T-cell (primary cell): ENCODE results near the gene P2RX1. TPM values are rescaled to one million over a fixed set of nuclear protein-coding genes. Genes with fewer than 3 reads are reported as not detected.

ENCODE experiments used
- ATAC-seq, 4 experiments: fragments of 200-7000 bp in 3 of 4; fragments of 150-1000 bp in 1 of 4; cut with Tn5 transposase; replicated peaks in 1 of 4; 1 replicate in 3 of 4; 2 replicates in 1 of 4; pipeline ENCODE4 v1.10.0; 2021; ENCODE audit warnings: moderate library complexity in 3 of 4, mild to moderate bottlenecking in 2 of 4, moderate number of reproducible peaks in 1 of 4
- CTCF ChIA-PET, 2 donors: fragments of 300-600 bp; sonication (Branson Sonifier 250); formaldehyde crosslinking; loops; one replicate each; lab custom pipeline; 2022; ENCODE audit warnings: antibody characterized with exemption in 2 of 2; lab: Charles Lee
- POLR2A ChIA-PET, 2 donors: fragments of 300-600 bp; sonication (Branson Sonifier 250); formaldehyde crosslinking; loops; one replicate each; lab custom pipeline; 2022; ENCODE audit warnings: antibody characterized with exemption in 2 of 2; lab: Charles Lee
- DNase-seq, 35 experiments: peaks; one replicate each; pipeline versions ENCODE4 v3.0.0 to v3.0.0-alpha.2; 2013 to 2023
- H3K27ac ChIP-seq: one replicate; pipeline ENCODE4 v1.5.1; 2013; ENCODE audit warnings: low read length
- H3K27me3 ChIP-seq, 2 experiments: replicated peaks in 1 of 2; 1 replicate in 1 of 2; 2 replicates in 1 of 2; pipeline versions ENCODE4 v1.6.1 to v1.7.0; 2013; ENCODE audit warnings: low read length in 1 of 2, mixed read lengths in 1 of 2; ENCODE audit not compliant: control insufficient read depth in 2 of 2, insufficient read depth in 2 of 2; ENCODE audit errors: extremely low read depth in 1 of 2
- H3K36me3 ChIP-seq, 2 donors: 1 replicate in 1 of 2; 2 replicates in 1 of 2; pipeline versions ENCODE4 v1.6.1 to v1.7.0; 2013; ENCODE audit warnings: low read length in 1 of 2; ENCODE audit not compliant: control insufficient read depth in 2 of 2, insufficient read depth in 1 of 2; ENCODE audit errors: extremely low read depth in 1 of 2
- H3K4me1 ChIP-seq, 2 experiments: 1 replicate in 1 of 2; 2 replicates in 1 of 2; pipeline versions ENCODE4 v1.6.1 to v1.7.0; 2013; ENCODE audit warnings: low read length in 2 of 2, mixed read lengths in 1 of 2; ENCODE audit not compliant: insufficient read depth in 2 of 2, control insufficient read depth in 1 of 2; ENCODE audit errors: extremely low read depth in 1 of 2
- H3K4me3 ChIP-seq, 2 donors: 1 replicate in 1 of 2; 2 replicates in 1 of 2; pipeline versions ENCODE4 v1.5.1 to v1.7.0; 2013; ENCODE audit warnings: mild to moderate bottlenecking in 2 of 2, low read length in 1 of 2, moderate library complexity in 1 of 2; ENCODE audit not compliant: control insufficient read depth in 1 of 2; ENCODE audit errors: extremely low read depth in 1 of 2
- H3K9me3 ChIP-seq: 2 replicates; pipeline ENCODE4 v1.7.0; 2013
- H3K27ac Mint-ChIP-seq, 2 donors: one replicate each; pipeline ENCODE4 v1.8.0; 2020 to 2021; ENCODE audit warnings: mild to moderate bottlenecking in 2 of 2, mixed read lengths in 2 of 2
- H3K27me3 Mint-ChIP-seq, 2 donors: one replicate each; pipeline ENCODE4 v1.8.0; 2021 to 2022; ENCODE audit warnings: mixed read lengths in 2 of 2
- H3K36me3 Mint-ChIP-seq: one replicate; pipeline ENCODE4 v1.8.0; 2021; ENCODE audit warnings: mixed read lengths
- H3K4me1 Mint-ChIP-seq, 3 donors: one replicate each; pipeline ENCODE4 v1.8.0; 2020 to 2022; ENCODE audit warnings: mixed read lengths in 3 of 3, mild to moderate bottlenecking in 1 of 3
- H3K4me3 Mint-ChIP-seq, 3 donors: one replicate each; pipeline ENCODE4 v1.8.0; 2020 to 2022; ENCODE audit warnings: mild to moderate bottlenecking in 3 of 3, mixed read lengths in 3 of 3, moderate library complexity in 3 of 3
- H3K9me3 Mint-ChIP-seq, 3 donors: one replicate each; pipeline ENCODE4 v1.8.0; 2020 to 2022; ENCODE audit warnings: mixed read lengths in 3 of 3
- WGBS: methylation state at CpG from one replicate; pipeline ENCODE4 v1.1.5; 2013; ENCODE audit warnings: missing lambda C conversion rate; ENCODE audit not compliant: insufficient coverage; 5-methylcytosine and 5-hydroxymethylcytosine counted together
- total RNA-seq, 35 experiments: library from RNA in 6 of 35; stranded (reverse) in 6 of 35; fragments of 120-200 nt in 1 of 35; gene quantifications; one replicate each; pipeline versions ENCODE4 v1.2.1 to v1.2.4 and lab custom pipeline; 2013 to 2026

P2RX1 gene
- total RNA-seq, 5 donors from 2014 or later (not counting 1 experiment from before 2014, with no cell fraction given) = 0.95 to 3.3 (median 1.2) TPM

DNA sequence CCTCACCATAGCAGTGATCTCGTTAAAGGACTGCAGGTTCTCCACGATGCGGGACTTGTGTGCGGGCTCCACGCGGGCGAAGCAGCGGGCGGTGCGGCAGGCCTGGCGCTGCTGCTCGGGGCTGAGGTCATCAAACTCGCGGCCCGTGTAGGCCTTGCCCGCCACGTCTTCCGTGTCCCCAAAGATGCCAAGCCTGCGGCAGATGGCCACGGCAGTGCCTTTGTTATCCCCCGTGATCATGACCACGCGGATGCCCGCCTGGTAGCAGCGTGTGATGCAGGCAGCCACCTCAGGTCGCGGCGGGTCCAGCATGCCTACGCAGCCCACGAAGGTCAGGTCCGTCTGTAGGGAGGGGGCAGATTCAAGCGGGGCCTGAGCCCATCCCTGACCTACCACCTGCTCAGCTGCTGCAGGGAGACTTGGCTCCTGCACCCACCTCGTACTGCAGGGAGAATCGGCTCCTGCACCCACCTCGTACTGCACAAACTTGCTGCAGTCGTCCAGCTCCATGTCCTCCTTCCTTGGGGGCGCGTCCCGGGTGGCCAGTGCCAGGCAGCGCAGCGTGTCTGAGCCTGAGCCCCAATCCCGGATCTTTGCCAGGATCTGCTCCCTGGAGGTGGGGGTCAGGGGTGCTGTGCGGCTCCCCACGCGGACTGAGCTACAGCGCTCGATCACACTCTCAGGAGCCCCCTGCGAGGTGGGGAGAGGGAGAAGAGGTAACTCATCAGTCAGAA, 24.9 kb upstream of the P2RX1 start:
- ATAC-seq = no peak
- H3K27me3 ChIP-seq = no peaks in the 10 kb centered on the region
- Mint-ChIP-seq H3K36me3 (peaks cover 60% of the 10 kb centered on the region), H3K27ac (no peak overlapping the region), H3K4me3 (no peak overlapping the region), H3K27me3 (no peaks in the 10 kb centered on the region), H3K9me3 (no peaks in the 10 kb centered on the region), H3K4me1 (peaks cover 0 to 11% (median 2%) of the 10 kb centered on the region in 3 donors)
- CTCF ChIA-PET = no interaction called here
- peaks cover 58 to 82% of the 10 kb centered on the region in 2 donors for H3K36me3 ChIP-seq
- POLR2A ChIA-PET = no interaction called here
- WGBS = 96% methylated on average over 27 of the region's 48 CpGs
- no peaks in the 10 kb centered on the region for H3K9me3 ChIP-seq
- DNase-seq = no peak
- H3K27ac ChIP-seq = no peak overlapping the region
- peaks cover 0 to 4% of the 10 kb centered on the region in 2 experiments for H3K4me1 ChIP-seq
- H3K4me3 ChIP-seq = no peak overlapping the region

DNA sequence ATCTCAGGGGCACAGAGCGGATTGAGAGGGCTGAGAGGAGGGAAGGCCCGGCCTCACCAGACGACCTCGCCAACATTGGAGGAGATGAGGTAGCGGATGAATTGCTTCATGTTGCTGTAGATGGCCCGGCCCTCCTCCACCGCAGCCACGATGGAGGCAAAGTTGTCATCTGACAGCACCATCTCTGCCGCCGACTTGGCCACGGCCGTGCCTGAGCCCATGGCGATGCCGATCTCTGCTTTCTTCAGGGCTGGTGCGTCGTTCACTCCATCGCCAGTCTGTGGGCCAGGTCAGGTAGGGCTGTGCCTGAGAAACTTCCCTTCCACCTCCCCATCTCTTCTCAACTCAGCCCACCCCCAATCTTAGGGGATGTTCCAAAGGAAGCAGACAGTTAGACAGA, 21.1 kb upstream of the P2RX1 start:
- no peak overlapping the region for H3K27ac Mint-ChIP-seq
- H3K9me3 ChIP-seq = no peaks in the 10 kb centered on the region
- no peaks in the 10 kb centered on the region for H3K9me3 Mint-ChIP-seq
- no peak overlapping the region for H3K27ac ChIP-seq
- POLR2A ChIA-PET = no interaction called here
- H3K4me1 Mint-ChIP-seq = peaks cover 0 to 5% (median 2%) of the 10 kb centered on the region in 3 donors
- H3K36me3 Mint-ChIP-seq = peaks cover 53% of the 10 kb centered on the region
- H3K36me3 ChIP-seq = peaks cover 47 to 76% of the 10 kb centered on the region in 2 donors
- CTCF ChIA-PET = no interaction called here
- DNase-seq (no peak), ATAC-seq (no peak)
- no peaks in the 10 kb centered on the region for H3K27me3 ChIP-seq
- H3K4me3 ChIP-seq = no peak overlapping the region
- H3K4me1 ChIP-seq = no peaks in the 10 kb centered on the region
- 100% methylated on average over 6 of the region's 17 CpGs for whole genome bisulfite sequencing
- H3K4me3 Mint-ChIP-seq = no peak overlapping the region
- no peaks in the 10 kb centered on the region for H3K27me3 Mint-ChIP-seq

DNA sequence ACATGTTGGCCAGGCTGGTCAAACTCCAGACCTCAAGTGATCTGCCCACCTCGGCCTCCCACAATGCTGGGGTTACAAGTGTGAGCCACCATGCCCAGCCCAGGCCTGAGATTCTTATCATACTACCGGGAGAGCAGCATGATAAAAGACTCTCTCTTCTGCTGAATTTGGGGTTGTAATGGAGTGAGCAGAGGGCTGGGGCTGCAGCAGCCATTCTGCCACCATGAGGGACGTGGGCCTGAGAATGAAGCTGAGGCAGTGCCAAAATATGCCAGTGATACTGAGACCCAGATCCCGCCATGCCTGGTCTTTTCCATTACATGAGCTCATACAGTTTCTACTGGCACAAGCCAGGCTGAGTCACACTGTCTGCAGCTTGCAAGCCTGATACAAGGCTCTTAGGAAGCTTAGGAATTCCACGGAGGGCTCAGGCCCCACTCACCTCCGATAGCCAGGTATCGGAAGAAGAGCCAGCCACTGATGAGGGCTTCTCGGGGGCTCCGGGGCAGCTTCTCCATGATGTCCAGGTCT, 19.6 kb upstream of the P2RX1 start:
- no peaks in the 10 kb centered on the region for H3K9me3 ChIP-seq
- no peaks in the 10 kb centered on the region for H3K4me1 ChIP-seq
- peaks cover 0 to 5% (median 2%) of the 10 kb centered on the region in 3 donors for H3K4me1 Mint-ChIP-seq
- no peaks in the 10 kb centered on the region for H3K9me3 Mint-ChIP-seq
- no peak for ATAC-seq
- no peak overlapping the region for H3K27ac ChIP-seq
- no peaks in the 10 kb centered on the region for H3K27me3 ChIP-seq
- no peaks in the 10 kb centered on the region for H3K27me3 Mint-ChIP-seq
- no peak for DNase-seq
- peaks cover 32 to 68% of the 10 kb centered on the region in 2 donors for H3K36me3 ChIP-seq
- ChIA-PET POLR2A (interaction anchor here in 1 of 2 donors (0.7 kb wide), 1 partner anchor 47 kb away, joined by 4 read pairs; no protein-coding TSS in a partner anchor), CTCF (no interaction called here)
- H3K4me3 ChIP-seq = no peak overlapping the region
- WGBS = 95% methylated on average over 8 of the region's 9 CpGs
- H3K27ac Mint-ChIP-seq = no peak overlapping the region
- H3K36me3 Mint-ChIP-seq = peaks cover 53% of the 10 kb centered on the region
- no peak overlapping the region for H3K4me3 Mint-ChIP-seq

DNA sequence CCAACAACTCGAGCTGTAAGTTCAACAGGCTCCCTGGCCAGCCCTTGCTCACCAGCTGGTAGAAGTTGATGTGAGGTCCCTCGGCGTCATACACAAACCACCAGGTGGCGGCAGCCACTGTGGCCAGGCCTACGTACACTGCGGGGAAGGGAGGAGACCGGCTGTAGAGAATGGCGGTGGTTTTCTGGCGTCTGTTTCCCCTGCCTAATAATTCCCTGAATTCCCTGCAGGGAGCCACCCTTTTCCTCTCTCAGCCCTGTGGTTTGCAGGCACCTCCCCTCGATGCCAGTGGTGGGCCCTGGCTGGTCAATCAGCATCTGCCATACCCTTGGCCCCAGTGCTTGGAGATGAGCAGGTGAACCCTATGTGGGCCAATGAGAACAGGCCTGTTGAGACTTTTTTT, 18.9 kb upstream of the P2RX1 start:
- H3K4me3 Mint-ChIP-seq = no peak overlapping the region
- peaks cover 0 to 5% (median 2%) of the 10 kb centered on the region in 3 donors for H3K4me1 Mint-ChIP-seq
- no peaks in the 10 kb centered on the region for H3K4me1 ChIP-seq
- peaks cover 28 to 70% of the 10 kb centered on the region in 2 donors for H3K36me3 ChIP-seq
- no peaks in the 10 kb centered on the region for H3K9me3 ChIP-seq
- POLR2A ChIA-PET = interaction anchor here in 1 of 2 donors (0.7 kb wide), 1 partner anchor 47 kb away, joined by 4 read pairs; no protein-coding TSS in a partner anchor
- peaks cover 52% of the 10 kb centered on the region for H3K36me3 Mint-ChIP-seq
- H3K27me3 ChIP-seq = no peaks in the 10 kb centered on the region
- H3K27ac Mint-ChIP-seq = no peak overlapping the region
- no peaks in the 10 kb centered on the region for H3K9me3 Mint-ChIP-seq
- peak; percentile 52 to 79 (median 62) for ATAC-seq
- no peak overlapping the region for H3K27ac ChIP-seq
- no peak overlapping the region for H3K4me3 ChIP-seq
- CTCF ChIA-PET = no interaction called here
- DNase-seq = peak in 23 of 35 experiments; percentile 13 to 57 (median 31)
- WGBS = 71% methylated on average over 9 of the region's 10 CpGs
- no peaks in the 10 kb centered on the region for H3K27me3 Mint-ChIP-seq

DNA sequence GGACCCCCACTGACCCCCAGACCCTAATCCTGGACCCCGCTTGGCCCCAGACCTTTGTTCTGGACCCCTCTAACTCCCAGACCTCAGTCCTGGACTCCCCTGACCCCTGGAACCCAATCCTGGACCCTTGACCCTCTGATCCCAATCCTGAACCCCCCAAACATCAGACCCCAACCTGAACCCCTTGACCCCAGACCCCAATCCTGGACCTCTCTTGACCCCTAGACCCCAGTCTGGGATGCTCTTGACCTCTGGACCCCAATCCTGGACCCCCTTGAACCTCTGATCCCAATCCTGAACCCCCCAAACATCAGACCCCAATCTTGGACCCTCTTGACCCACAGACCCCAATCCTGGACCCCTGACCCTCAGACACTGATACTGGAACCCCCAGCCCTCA, 13.5 kb upstream of the P2RX1 start:
- Histone ChIP-seq H3K27ac (peak overlapping the region; percentile 11), H3K4me3 (no peak overlapping the region), H3K27me3 (no peaks in the 10 kb centered on the region), H3K36me3 (peaks cover 23 to 72% of the 10 kb centered on the region in 2 donors), H3K9me3 (no peaks in the 10 kb centered on the region), H3K4me1 (no peaks in the 10 kb centered on the region)
- Mint-ChIP-seq H3K27ac (no peak overlapping the region), H3K9me3 (no peaks in the 10 kb centered on the region), H3K27me3 (no peaks in the 10 kb centered on the region), H3K36me3 (peaks cover 26% of the 10 kb centered on the region), H3K4me1 (no peaks in the 10 kb centered on the region), H3K4me3 (no peak overlapping the region)
- POLR2A ChIA-PET = no interaction called here
- WGBS = 100% methylated on average over 1 of the region's 1 CpG
- CTCF ChIA-PET = no interaction called here
- ATAC-seq (no peak), DNase-seq (no peak)

DNA sequence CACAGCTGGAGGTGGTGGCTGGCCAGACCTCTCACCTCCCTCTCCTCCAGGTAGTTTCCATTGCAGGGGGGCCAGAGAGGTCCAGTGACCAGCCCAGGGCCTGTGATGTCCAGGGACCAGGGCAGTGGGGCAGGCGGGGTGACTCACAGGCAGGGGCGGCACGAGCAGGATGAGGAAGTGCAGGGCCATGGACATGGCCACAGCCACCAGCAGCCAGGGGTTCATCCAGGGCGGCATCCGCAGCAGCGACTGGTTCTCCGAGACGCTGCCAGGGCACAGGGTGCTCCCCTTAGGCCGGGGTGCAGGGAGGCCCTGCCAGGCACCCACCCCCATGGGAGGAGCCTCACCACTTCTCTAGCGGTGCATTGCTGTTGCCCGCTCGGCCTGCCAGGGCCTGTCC, 12.9 kb upstream of the P2RX1 start:
- Mint-ChIP-seq H3K4me3 (no peak overlapping the region), H3K4me1 (no peaks in the 10 kb centered on the region), H3K9me3 (no peaks in the 10 kb centered on the region), H3K27ac (no peak overlapping the region), H3K27me3 (no peaks in the 10 kb centered on the region), H3K36me3 (peaks cover 25% of the 10 kb centered on the region)
- Histone ChIP-seq H3K27ac (no peak overlapping the region), H3K36me3 (peaks cover 26 to 70% of the 10 kb centered on the region in 2 donors), H3K4me1 (no peaks in the 10 kb centered on the region), H3K4me3 (no peak overlapping the region), H3K27me3 (no peaks in the 10 kb centered on the region), H3K9me3 (no peaks in the 10 kb centered on the region)
- ChIA-PET POLR2A (no interaction called here), CTCF (no interaction called here)
- 98% methylated on average over 12 of the region's 12 CpGs for WGBS
- DNase-seq (no peak), ATAC-seq (no peak)
